Astrocyte (in vitro differentiated cells and primary cell): ENCODE measurements around the gene RALGPS1. TPM values are rescaled to one million over a fixed set of nuclear protein-coding genes. Genes with fewer than 3 reads are reported as not detected.

ENCODE experiments used
- DNase-seq: peaks from one replicate; pipeline ENCODE4 v3.0.0-alpha.2; 2010; ENCODE audit warnings: low read depth
- FAIRE-seq: peaks from 2 replicates; lab custom pipeline; 2011; peaks lifted over from hg19 to GRCh38; lab: Jason Lieb, UNC
- H2AFZ ChIP-seq: 2 replicates; pipeline ENCODE4 v1.6.0; 2012; ENCODE audit warnings: low read depth, low read length, inconsistent platforms
- H3K27ac ChIP-seq: 2 replicates; pipeline ENCODE4 v1.5.1; 2011; ENCODE audit warnings: low read depth, low read length, inconsistent platforms
- H3K27me3 ChIP-seq: 2 replicates; pipeline ENCODE4 v1.6.0; 2011; ENCODE audit warnings: low read length, inconsistent platforms; ENCODE audit not compliant: insufficient read depth
- H3K36me3 ChIP-seq: 2 replicates; pipeline ENCODE4 v1.5.1; 2011; ENCODE audit warnings: low read length, inconsistent platforms; ENCODE audit not compliant: insufficient read depth
- H3K4me1 ChIP-seq: 2 replicates; pipeline ENCODE4 v1.5.1; 2011; ENCODE audit warnings: low read length, inconsistent platforms; ENCODE audit not compliant: insufficient read depth
- H3K4me2 ChIP-seq: 2 replicates; pipeline ENCODE4 v1.6.0; 2012; ENCODE audit warnings: low read length, inconsistent platforms
- H3K4me3 ChIP-seq: 2 replicates; pipeline ENCODE4 v1.5.1; 2011; ENCODE audit warnings: low read depth, mild to moderate bottlenecking, low read length, inconsistent platforms; ENCODE audit not compliant: insufficient read depth
- H3K79me2 ChIP-seq: 2 replicates; pipeline ENCODE4 v1.6.0; 2012; ENCODE audit warnings: mild to moderate bottlenecking, low read length, inconsistent platforms; ENCODE audit not compliant: insufficient read depth
- H3K9ac ChIP-seq: 2 replicates; pipeline ENCODE4 v1.6.0; 2012; ENCODE audit warnings: mild to moderate bottlenecking, low read length, inconsistent platforms
- H3K9me3 ChIP-seq: 2 replicates; pipeline ENCODE4 v1.5.1; 2012; ENCODE audit warnings: low read depth, mild to moderate bottlenecking, low read length, inconsistent platforms; ENCODE audit not compliant: insufficient read depth
- H4K20me1 ChIP-seq: 2 replicates; pipeline ENCODE4 v1.6.0; 2012; ENCODE audit warnings: low read length, inconsistent platforms; ENCODE audit not compliant: insufficient read depth
- H3K27ac Mint-ChIP-seq: one replicate; pipeline ENCODE4 v1.8.0; 2021; ENCODE audit warnings: mild to moderate bottlenecking, mixed read lengths; ENCODE audit not compliant: unreplicated experiment
- H3K27me3 Mint-ChIP-seq: one replicate; pipeline ENCODE4 v1.8.0; 2021; ENCODE audit warnings: low read depth, mixed read lengths; ENCODE audit not compliant: unreplicated experiment
- H3K36me3 Mint-ChIP-seq: one replicate; pipeline ENCODE4 v1.8.0; 2021; ENCODE audit warnings: low read depth, mixed read lengths; ENCODE audit not compliant: unreplicated experiment
- H3K4me1 Mint-ChIP-seq: one replicate; pipeline ENCODE4 v1.8.0; 2021; ENCODE audit warnings: low read depth, mixed read lengths; ENCODE audit not compliant: unreplicated experiment
- H3K4me3 Mint-ChIP-seq: one replicate; pipeline ENCODE4 v1.8.0; 2021; ENCODE audit warnings: mild to moderate bottlenecking, moderate library complexity, mixed read lengths; ENCODE audit not compliant: unreplicated experiment
- H3K9me3 Mint-ChIP-seq: one replicate; pipeline ENCODE4 v1.8.0; 2021; ENCODE audit warnings: mild to moderate bottlenecking, mixed read lengths; ENCODE audit not compliant: unreplicated experiment
- CTCF ChIP-seq: IDR thresholded peaks from 2 replicates; pipeline ENCODE4 v1.5.1; 2011; ENCODE audit warnings: low read depth, mild to moderate bottlenecking, inconsistent platforms, low read length, moderate library complexity; ENCODE audit not compliant: insufficient read depth
- EZH2 ChIP-seq: IDR thresholded peaks from 2 replicates; pipeline ENCODE4 v1.6.1; 2012; ENCODE audit warnings: mild to moderate bottlenecking, low read length, inconsistent platforms; ENCODE audit not compliant: insufficient read depth
- total RNA-seq: library from RNA; stranded (reverse); gene quantifications from 2 replicates; pipeline ENCODE4 v1.2.1, GENCODE V29; 2021

RALGPS1 gene
- total RNA-seq, 1 donor from 2014 or later, result 2.8 TPM

GRCh38 chr9:127163409-127163808 is 248.8 kb downstream of the RALGPS1 start:
- no peak for FAIRE-seq
- H3K27ac Mint-ChIP-seq, result peak overlapping the region; percentile 75
- H3K27ac ChIP-seq, result no peak overlapping the region

GRCh38 chr9:127165116-127165515 is 250.5 kb downstream of the RALGPS1 start:
- DNase-seq (no peak), FAIRE-seq (no peak)
- H3K27ac Mint-ChIP-seq, result no peak overlapping the region
- Histone ChIP-seq H3K4me2 (no peak overlapping the region), H3K36me3 (no peaks in the 10 kb centered on the region), H3K27ac (no peak overlapping the region), H3K4me1 (peaks cover 13% of the 10 kb centered on the region), H3K27me3 (no peaks in the 10 kb centered on the region), H3K9ac (no peak overlapping the region), H3K4me3 (no peak overlapping the region), H4K20me1 (no peaks in the 10 kb centered on the region), H3K79me2 (no peaks in the 10 kb centered on the region), H3K9me3 (no peaks in the 10 kb centered on the region), H2AFZ (no peak overlapping the region)
- no peak for TF ChIP-seq CTCF
- TF ChIP-seq EZH2, result no peak
- peaks cover 13% of the 10 kb centered on the region for H3K27me3 Mint-ChIP-seq
- peaks cover 2% of the 10 kb centered on the region for H3K36me3 Mint-ChIP-seq
- H3K4me1 Mint-ChIP-seq, result peaks cover 17% of the 10 kb centered on the region
- H3K4me3 Mint-ChIP-seq, result no peak overlapping the region
- H3K9me3 Mint-ChIP-seq, result no peaks in the 10 kb centered on the region

More at GRCh38 chr9:127163409-127163808, 248.8 kb downstream of the RALGPS1 start:
- TF ChIP-seq EZH2 (no peak), CTCF (no peak)
- Mint-ChIP-seq H3K4me1 (peaks cover 30% of the 10 kb centered on the region), H3K4me3 (no peak overlapping the region), H3K9me3 (no peaks in the 10 kb centered on the region), H3K27me3 (peaks cover 13% of the 10 kb centered on the region), H3K36me3 (peaks cover 2% of the 10 kb centered on the region)
- peak; percentile 73 for DNase-seq
- peak overlapping the region; percentile 21 for H3K4me2 ChIP-seq
- H2AFZ ChIP-seq, result no peak overlapping the region
- H3K36me3 ChIP-seq, result no peaks in the 10 kb centered on the region
- H4K20me1 ChIP-seq, result no peaks in the 10 kb centered on the region
- peaks cover 26% of the 10 kb centered on the region for H3K4me1 ChIP-seq
- no peaks in the 10 kb centered on the region for H3K9me3 ChIP-seq
- H3K4me3 ChIP-seq, result no peak overlapping the region
- H3K79me2 ChIP-seq, result no peaks in the 10 kb centered on the region
- H3K27me3 ChIP-seq, result no peaks in the 10 kb centered on the region
- no peak overlapping the region for H3K9ac ChIP-seq

GRCh38 chr9:127166111-127166510 is 251.5 kb downstream of the RALGPS1 start:
- Histone ChIP-seq H3K4me2 (no peak overlapping the region), H3K9me3 (no peaks in the 10 kb centered on the region), H3K27ac (no peak overlapping the region), H3K9ac (no peak overlapping the region), H3K79me2 (no peaks in the 10 kb centered on the region), H3K27me3 (no peaks in the 10 kb centered on the region), H2AFZ (no peak overlapping the region), H4K20me1 (no peaks in the 10 kb centered on the region), H3K4me3 (no peak overlapping the region), H3K36me3 (no peaks in the 10 kb centered on the region), H3K4me1 (peaks cover 13% of the 10 kb centered on the region)
- no peak overlapping the region for H3K4me3 Mint-ChIP-seq
- FAIRE-seq, result no peak
- no peak overlapping the region for H3K27ac Mint-ChIP-seq
- H3K36me3 Mint-ChIP-seq, result peaks cover 2% of the 10 kb centered on the region
- H3K9me3 Mint-ChIP-seq, result no peaks in the 10 kb centered on the region
- H3K27me3 Mint-ChIP-seq, result peaks cover 11% of the 10 kb centered on the region
- H3K4me1 Mint-ChIP-seq, result peaks cover 17% of the 10 kb centered on the region
- no peak for TF ChIP-seq EZH2
- TF ChIP-seq CTCF, result no peak
- DNase-seq, result no peak
